Astrocyte of the cerebellum (primary cell): Measurements from ENCODE around the gene VBP1.
"Not testable (repeated sequence)": the region's sequence is repeated elsewhere in the genome, so short reads cannot be mapped to it uniquely, and the experiment has no call there.

Experiments
- DNase-seq: peaks from one replicate; pipeline ENCODE4 v3.0.0-alpha.2; 2011; ENCODE audit warnings: low read depth
- H3K4me3 ChIP-seq: 2 replicates; pipeline ENCODE4 v1.5.1; 2011; ENCODE audit warnings: mild to moderate bottlenecking, low read depth, low read length, moderate library complexity
- in situ Hi-C: cut with HindIII; loops from 2 replicates; pipeline ENCODE4 v1.10.0; 2017; ENCODE audit warnings: low sequenced_read_pairs
- TF ChIP-seq, protein P1 (sequence below): IDR thresholded peaks from 2 replicates; pipeline ENCODE4 v1.5.1; 2012; ENCODE audit warnings: low read length, low read depth, moderate library complexity, mild to moderate bottlenecking; ENCODE audit errors: missing control alignments

The VBP1 gene

DNA sequence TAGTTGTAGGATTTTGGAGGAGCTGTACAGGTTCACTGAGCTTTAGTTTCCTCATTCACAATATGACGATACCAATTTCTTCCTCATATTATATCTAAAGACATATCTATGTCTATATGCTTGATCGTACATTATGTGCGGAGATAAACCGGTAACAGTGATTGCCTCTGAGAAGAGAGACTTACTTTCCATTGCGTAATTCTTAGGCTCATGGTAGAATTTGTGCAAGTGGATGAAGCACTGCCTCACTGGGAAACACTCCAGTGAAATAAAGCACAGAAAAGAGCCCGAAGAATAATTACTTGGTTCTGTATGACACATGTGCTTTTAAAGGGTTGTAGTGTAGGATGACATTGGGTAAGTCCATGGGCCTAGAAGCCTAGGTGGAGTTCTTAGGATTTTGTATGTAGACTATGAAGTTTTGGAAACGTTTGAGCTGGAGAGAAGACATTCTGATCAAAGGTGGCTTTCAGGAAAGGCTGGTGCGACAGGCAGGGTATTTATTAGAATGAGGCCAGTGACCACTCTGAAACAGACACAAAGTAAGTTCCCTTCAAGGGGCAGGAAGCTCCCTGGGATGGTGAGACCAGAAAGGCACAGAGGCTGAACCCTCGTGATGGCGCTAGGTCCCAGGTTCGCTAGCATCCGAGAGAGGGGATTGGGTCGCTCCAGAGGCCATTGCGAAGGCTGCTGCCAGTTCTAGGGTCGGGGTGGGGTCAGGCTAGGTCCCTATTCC, 649 bp upstream of the VBP1 start:
- H3K4me3 ChIP-seq = peak overlapping the region; percentile 72
- in situ Hi-C loops = no loop called here
- DNase-seq = no peak
- TF ChIP-seq, protein P1, sequence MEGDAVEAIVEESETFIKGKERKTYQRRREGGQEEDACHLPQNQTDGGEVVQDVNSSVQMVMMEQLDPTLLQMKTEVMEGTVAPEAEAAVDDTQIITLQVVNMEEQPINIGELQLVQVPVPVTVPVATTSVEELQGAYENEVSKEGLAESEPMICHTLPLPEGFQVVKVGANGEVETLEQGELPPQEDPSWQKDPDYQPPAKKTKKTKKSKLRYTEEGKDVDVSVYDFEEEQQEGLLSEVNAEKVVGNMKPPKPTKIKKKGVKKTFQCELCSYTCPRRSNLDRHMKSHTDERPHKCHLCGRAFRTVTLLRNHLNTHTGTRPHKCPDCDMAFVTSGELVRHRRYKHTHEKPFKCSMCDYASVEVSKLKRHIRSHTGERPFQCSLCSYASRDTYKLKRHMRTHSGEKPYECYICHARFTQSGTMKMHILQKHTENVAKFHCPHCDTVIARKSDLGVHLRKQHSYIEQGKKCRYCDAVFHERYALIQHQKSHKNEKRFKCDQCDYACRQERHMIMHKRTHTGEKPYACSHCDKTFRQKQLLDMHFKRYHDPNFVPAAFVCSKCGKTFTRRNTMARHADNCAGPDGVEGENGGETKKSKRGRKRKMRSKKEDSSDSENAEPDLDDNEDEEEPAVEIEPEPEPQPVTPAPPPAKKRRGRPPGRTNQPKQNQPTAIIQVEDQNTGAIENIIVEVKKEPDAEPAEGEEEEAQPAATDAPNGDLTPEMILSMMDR = no peak

DNA sequence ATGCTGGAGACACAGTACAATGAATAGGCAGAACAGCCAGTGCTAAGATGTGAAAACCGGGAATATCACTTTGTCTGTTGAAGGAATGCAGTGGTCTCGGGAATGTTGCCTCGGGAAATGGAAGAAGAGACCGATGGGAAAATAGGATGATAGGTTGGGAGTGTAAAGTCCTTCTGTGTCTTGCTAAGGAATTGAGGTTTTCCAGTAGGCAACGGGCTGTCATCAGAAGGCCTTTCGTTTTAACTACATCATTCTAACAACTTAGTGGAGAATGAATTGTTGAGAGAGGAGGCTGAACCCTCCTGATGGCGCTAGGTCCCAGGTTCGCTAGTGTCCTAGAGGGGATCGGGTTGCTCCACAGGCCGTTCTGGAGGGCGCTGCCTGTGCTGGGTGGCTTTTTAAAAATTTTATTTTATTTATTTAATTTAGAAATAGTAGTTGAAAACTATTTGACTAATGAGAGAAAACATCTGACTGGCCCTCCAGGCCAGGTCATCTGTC, 730 bp downstream of the VBP1 start:
- peak overlapping the region; percentile 72 for H3K4me3 ChIP-seq
- TF ChIP-seq, protein P1 = no peak
- no peak for DNase-seq
- in situ Hi-C loops = no loop called here

DNA sequence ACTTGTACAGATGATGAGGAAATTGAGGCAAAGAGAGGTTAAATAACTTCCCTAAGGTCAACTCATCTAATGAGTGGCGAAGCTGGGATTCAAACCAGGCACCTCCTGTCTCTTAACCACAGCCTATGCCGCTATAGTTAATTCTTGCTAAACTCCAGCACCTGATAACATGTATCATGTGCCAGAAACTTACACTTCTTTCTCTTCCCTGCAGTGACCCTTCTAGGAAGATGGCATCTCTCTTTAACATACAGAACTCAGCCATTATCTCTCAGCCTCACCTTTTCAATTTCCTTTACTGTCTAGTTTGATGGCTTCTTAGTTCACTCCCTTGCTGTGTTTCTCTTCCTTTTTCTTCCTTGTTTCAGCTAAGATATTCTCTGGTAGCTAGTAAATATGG, 2.5 kb downstream of the VBP1 start:
- TF ChIP-seq, protein P1 = no peak
- in situ Hi-C loops = no loop called here
- DNase-seq = no peak
- H3K4me3 ChIP-seq = no peak overlapping the region

- TF ChIP-seq, protein P1 = no peak
- H3K4me3 ChIP-seq = no peak overlapping the region
- DNase-seq = no peak
- in situ Hi-C loops = no loop called here
These were observed 5.1 kb downstream of the VBP1 start for GRCh38 chrX:155221351-155221750.

DNA sequence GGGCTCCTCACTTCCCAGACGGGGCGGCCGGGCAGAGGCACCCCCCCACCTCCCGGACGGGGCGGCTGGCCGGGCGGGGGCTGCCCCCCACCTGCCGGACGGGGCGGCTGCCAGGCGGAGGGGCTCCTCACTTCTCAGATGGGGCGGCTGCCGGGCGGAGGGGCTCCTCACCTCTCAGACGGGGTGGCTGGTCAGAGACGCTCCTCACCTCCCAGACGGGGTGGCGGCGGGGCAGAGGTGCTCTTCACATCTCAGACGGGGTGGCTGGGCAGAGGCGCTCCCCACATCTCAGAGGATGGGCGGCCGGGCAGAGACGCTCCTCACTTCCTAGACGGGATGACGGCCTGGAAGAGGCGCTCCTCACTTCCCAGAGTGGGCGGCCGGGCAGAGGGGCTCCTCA, 7.5 kb downstream of the VBP1 start:
- H3K4me3 ChIP-seq, DNase-seq, in situ Hi-C loops: not testable (repeated sequence)

DNA sequence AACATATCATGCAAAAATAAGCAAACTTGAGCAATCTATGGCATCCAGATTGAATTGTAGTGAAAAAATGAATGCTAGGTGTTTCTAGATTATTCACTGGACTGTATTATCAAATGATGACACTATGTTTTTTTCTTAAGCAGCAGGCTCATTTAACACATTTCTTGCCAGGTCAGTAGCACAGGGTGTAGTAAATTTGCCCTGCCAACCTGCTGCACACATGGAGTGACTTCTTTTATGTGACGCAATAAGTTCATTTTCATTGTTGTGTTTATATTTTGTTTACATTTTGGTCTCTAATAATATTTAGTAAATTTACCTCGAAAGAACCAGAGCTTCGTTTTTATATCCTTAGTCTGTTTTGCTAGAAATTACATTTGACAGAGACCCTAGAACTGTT, 9.5 kb downstream of the VBP1 start:
- in situ Hi-C loops = no loop called here
- TF ChIP-seq, protein P1 = no peak
- H3K4me3 ChIP-seq = no peak overlapping the region
- DNase-seq = no peak

DNA sequence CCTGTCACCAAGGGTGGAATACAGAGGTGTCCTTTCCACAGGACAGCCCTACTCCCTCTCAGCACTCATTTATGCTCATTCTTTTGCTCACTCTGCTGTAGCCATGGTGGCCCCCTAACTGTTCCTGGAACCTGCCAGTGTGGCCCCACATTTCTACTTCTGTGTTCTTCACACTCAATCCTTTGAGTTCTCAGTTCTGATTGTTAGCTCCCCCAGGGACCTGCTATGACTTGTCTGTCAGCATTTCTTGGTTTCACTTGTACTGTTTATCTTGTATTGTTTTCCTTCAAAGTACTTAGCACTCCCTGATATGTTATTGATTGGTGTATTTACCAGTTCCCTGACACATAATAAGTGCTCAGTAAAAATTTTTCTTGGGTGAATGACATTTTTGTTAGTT, 14.9 kb downstream of the VBP1 start:
- DNase-seq = no peak
- TF ChIP-seq, protein P1 = no peak
- no peak overlapping the region for H3K4me3 ChIP-seq
- in situ Hi-C loops = no loop called here
